ENCODE measurements around the gene FHAD1. TPM values are rescaled to one million over a fixed set of nuclear protein-coding genes. Genes with fewer than 3 reads are reported as not detected.

FHAD1 gene
- total and polyA plus RNA-seq, 9 of the 15 experiments (the other 6 are each of a cell fraction or from before 2014, with no cell fraction given): 0.32 to 2.1 (median 1.5) TPM; not detected in 1

- TF ChIP-seq ZBTB34 (CRISPR knock-in tag; IDR thresholded peaks at IDR 0.05) (no peak), TAL1 (IDR thresholded peaks at IDR 0.05) (no peak), KAT8 (IDR thresholded peaks at IDR 0.05; ENCODE audit: low read depth) (no peak), CBFA2T2 (conservative IDR thresholded peaks at IDR 0.05) (0 out of 2 replicates have a peak, but pooled peaks have one; percentile 5), MEIS2 (IDR thresholded peaks at IDR 0.05; ENCODE audit: partially characterized antibody) (no peak), SMARCA5 (IDR thresholded peaks at IDR 0.05) (peak; percentile 93), MITF (IDR thresholded peaks at IDR 0.05) (no peak), ATF4 (CRISPR knock-in tag; IDR thresholded peaks at IDR 0.05) (no peak), HDAC2 (IDR thresholded peaks at IDR 0.05) (peak; percentile 96), ZNF695 (CRISPR knock-in tag; IDR thresholded peaks at IDR 0.05) (no peak), ZNF740 (CRISPR knock-in tag; IDR thresholded peaks at IDR 0.05) (peak; percentile 70; the same call in 1 of the 2 replicates), ZNF740 (tag; IDR thresholded peaks at IDR 0.05) (no peak), U2AF1 (optimal IDR thresholded peaks at IDR 0.05; ENCODE audit: low read depth, low read length) (no peak), HMGN3 (IDR thresholded peaks at IDR 0.05; ENCODE audit: borderline replicate concordance, extremely low read depth, insufficient read length, low read depth, low read length) (peak; percentile 45), PCBP1 (IDR thresholded peaks at IDR 0.05; ENCODE audit: low read depth, low read length, poor library complexity, severe bottlenecking) (no peak), ZNF589 (CRISPR knock-in tag; IDR thresholded peaks at IDR 0.05; ENCODE audit: low read depth) (no peak), ZBTB2 (IDR thresholded peaks at IDR 0.05) (no peak), GTF2B (IDR thresholded peaks at IDR 0.05; ENCODE audit: extremely low read depth, insufficient read length) (no peak), ZBTB17 (CRISPR knock-in tag; IDR thresholded peaks at IDR 0.05) (0 out of 2 replicates have a peak, but pooled peaks have one; percentile 31), CBX1 (IDR thresholded peaks at IDR 0.05; ENCODE audit: low read depth) (peak; percentile 96), ZNF24 (IDR thresholded peaks at IDR 0.05) (peak; percentile 86)
These were observed 197.7 kb downstream of the FHAD1 start (continued) for GRCh38 chr1:15444468-15445389.

Data from K562 (cell line).